GM13976 (cell line): Measurements from ENCODE around the gene LENG1.

ENCODE experiments used
- DNase-seq: peaks from one replicate; pipeline ENCODE4 v3.0.0; 2012; ENCODE audit warnings: low spot score
- CTCF ChIP-seq: IDR thresholded peaks from 2 replicates; pipeline ENCODE4 v1.5.1; 2012; ENCODE audit warnings: borderline replicate concordance, mild to moderate bottlenecking; ENCODE audit not compliant: insufficient read depth; ENCODE audit errors: extremely low read depth, missing control alignments, control extremely low read depth
- in situ Hi-C: fragments of 300-500 bp; cut with MboI; formaldehyde crosslinking; loops from one replicate; pipeline ENCODE4 v1.12.0; 2022; ENCODE audit warnings: low sequenced_read_pairs, mixed read lengths, inconsistent platforms; ENCODE audit not compliant: unreplicated experiment

LENG1 gene

DNA sequence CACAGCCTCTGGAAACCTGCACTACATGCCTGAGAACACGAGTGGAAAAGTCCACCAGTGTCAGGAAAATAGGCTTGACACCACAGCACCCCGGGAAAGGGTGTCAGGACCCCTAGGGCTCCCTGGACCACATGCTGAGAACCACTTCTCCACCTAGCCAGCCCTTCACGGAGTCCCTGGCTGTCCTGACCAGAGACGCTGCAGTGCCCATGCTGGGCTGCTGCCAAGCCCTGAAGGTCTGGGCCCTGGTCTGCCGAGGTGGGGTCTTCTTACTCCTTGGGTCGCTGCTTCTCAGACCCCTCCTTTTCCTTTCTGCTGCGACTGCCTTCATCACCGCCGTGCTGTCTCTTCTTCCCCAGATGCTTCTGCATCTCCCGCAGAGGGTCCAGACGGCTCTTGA lies 3.0 kb downstream of the LENG1 start:
- no peak for TF ChIP-seq CTCF
- in situ Hi-C loops, result no loop called here
- DNase-seq, result no peak

DNA sequence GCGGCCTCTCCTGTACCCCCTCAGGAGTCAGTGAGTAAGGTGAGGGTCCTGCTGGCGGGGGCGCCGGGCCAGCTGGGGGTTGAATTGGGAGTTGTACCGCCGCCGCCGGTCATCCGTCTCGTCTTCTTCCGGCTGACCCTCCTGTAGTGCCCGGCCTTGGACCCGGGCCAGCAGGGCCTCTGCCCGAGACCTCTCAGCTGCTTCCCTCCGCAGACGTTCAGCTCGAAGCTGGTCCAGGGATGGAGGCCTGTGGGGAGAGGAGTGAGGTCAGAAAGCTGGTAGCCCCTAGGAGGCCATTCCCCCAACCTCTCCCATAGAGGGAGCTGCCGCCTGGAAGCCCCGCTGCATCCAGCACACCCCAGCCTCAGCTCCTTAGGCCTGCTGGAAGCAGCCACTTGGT lies 3.8 kb downstream of the LENG1 start:
- no peak for DNase-seq
- TF ChIP-seq CTCF, result no peak
- in situ Hi-C loops, result no loop called here

DNA sequence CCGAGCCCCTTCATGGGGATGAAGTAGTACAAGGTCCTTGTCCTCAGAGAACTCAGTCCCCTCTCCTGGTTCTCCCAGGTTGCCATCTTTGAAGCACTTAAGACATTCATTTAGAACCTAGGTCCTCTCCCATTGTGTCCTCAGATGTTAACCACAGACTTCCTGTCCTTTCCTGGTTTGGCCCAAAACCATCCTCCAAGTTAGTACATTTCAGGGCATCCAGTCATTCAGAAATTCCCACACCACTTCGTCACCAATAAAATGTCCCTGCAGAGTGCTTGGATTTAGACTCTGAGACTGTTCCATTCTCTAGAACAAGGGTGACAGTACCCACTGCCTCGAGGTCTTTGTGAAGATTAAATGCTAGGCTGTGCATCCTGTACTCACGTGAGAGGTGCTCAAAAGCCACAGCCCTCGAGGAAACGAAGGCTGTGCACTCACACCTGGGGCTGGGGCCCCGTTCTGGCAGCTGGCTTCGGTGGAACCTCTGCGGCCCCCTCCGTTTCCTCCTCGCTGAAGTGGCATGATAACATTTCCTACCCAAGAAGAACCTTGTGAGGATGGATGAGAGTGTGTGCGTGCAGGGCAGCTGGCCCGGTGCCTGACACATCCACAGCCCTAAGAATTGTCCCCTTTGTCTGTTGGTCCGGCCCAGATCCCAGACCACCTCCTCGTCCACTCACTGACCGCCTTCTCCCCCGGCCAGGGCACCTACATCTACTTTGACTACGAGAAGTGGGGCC lies 4.7 kb downstream of the LENG1 start:
- in situ Hi-C loops, result no loop called here
- no peak for TF ChIP-seq CTCF
- no peak for DNase-seq

- no peak for DNase-seq
- TF ChIP-seq CTCF, result no peak
- in situ Hi-C loops, result no loop called here
Observed at GRCh38 chr19:54153731-54154326, 5.7 kb downstream of the LENG1 start.

- DNase-seq, result no peak
- no peak for TF ChIP-seq CTCF
- in situ Hi-C loops, result no loop called here
Observed at GRCh38 chr19:54152878-54153524, 6.5 kb downstream of the LENG1 start.

DNA sequence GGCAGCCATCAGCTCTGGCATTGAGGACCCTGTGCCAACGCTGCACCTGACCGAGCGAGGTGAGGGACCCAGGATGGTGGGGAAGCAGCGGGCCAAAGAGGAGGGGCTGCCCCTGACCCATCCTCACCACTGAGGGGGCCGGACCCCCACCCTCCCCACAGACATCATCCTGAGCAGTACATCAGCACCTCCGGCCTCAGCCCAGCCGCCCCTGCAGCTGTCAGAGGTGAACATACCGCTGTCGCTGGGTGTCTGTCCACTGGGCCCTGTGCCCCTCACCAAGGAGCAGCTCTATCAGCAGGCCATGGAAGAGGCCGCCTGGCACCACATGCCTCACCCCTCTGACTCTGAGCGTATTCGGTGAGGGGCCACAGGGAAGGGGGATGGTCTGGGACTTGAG lies 7.3 kb downstream of the LENG1 start:
- in situ Hi-C loops, result no loop called here
- no peak for DNase-seq
- TF ChIP-seq CTCF, result no peak
